HG03095 (cell line): ENCODE results near the gene PLEKHG4B.

Experiments
- ATAC-seq: cut with Tn5 transposase; IDR thresholded peaks from one replicate; pipeline ENCODE4 v1.9.1; 2021; ENCODE audit warnings: moderate library complexity; ENCODE audit not compliant: unreplicated experiment

The PLEKHG4B gene

GRCh38 chr5:167982-168660 lies 76.2 kb downstream of the PLEKHG4B start:
- no peak for ATAC-seq

- no peak for ATAC-seq
These were observed 77.2 kb downstream of the PLEKHG4B start for GRCh38 chr5:169071-169727.

DNA sequence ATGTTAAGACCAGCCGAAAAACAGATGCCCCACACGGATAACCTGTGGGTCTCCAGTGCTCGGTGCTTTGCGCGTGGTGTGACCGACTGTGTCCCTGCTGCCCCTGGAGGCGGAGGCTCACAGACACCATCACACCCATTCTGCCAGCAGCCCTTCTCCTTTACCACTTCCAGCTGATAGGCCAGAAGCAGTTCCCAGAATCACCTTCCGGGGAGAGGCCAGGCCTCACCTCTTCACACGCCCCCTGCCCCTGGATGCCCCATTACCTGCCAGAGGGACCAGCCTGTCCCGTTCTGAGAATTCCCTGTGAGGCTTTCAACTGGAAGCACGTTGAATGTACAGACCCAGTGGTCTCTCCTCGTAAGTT lies 77.7 kb downstream of the PLEKHG4B start:
- no peak for ATAC-seq

DNA sequence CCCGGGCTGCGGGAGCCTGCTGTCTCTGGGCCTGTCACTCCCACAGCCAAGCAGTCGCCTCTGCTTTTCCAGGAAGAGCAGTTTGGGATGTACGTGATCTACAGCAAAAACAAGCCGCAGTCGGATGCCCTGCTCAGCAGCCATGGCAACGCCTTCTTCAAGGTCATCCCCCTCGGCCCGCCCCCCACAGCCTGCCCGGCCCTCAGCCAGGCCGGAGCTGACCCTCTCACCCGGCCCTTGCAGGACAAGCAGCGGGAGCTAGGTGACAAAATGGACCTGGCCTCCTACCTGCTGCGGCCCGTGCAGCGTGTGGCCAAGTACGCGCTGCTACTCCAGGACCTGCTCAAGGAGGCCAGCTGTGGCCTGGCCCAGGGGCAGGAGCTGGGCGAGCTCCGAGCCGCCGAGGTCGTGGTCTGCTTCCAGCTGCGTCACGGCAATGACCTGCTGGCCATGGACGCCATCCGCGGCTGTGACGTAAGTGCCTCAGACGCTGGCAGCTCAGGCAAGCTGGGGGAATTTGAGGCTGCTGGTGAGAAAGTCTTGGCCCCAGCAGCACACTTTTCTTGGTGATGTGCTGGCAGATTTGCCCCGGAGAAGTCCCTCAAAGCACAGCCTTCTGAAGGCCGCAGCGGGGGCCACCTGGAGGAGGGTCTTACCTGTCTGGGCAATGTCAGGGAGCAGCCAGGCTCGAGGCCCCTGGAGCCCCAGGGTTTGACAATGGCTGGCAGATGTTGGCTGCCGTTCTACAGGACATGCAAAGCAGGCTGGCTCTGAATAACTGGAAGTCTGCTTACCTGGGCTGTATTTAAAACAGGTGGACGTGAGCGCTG lies 79.2 kb downstream of the PLEKHG4B start:
- ATAC-seq: no peak

- no peak for ATAC-seq
These were observed 79.9 kb downstream of the PLEKHG4B start for GRCh38 chr5:171801-172331.

DNA sequence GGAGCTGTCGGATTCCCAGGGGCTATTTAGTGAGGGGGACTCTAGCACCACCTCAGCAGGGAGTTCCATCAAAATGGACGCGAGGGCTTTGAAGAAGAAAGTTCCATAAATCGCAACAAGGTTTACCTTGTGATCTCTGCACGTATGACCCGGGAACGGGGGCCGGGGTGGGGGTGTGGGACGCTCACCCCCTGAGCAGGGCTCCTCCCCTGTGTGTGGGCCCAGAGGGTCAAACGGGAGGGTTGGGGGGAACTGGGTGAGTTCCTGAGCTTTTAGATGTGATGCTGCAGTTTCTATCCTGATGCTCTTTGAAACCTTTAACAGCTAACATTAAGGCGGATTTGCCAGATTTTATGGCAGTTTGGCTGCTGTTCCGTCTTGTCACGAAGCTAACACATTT lies 80.5 kb downstream of the PLEKHG4B start:
- ATAC-seq: no peak

DNA sequence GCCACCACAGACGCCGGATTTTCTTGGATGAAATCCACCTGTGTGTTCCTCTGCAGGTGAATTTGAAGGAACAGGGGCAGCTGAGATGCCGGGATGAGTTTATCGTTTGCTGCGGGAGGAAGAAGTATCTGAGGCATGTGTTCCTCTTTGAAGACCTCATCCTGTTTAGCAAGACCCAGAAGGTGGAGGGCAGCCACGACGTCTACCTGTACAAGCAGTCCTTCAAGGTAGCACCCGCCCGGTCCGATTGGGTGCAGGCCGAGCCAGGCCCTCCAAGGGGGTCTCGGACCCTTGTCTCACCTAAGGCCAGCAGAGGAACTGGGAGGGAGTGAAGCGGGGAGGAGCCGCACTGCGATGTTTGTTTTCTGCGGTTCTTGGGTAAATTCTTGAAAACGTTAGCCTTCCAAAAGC lies 80.9 kb downstream of the PLEKHG4B start:
- no peak for ATAC-seq

DNA sequence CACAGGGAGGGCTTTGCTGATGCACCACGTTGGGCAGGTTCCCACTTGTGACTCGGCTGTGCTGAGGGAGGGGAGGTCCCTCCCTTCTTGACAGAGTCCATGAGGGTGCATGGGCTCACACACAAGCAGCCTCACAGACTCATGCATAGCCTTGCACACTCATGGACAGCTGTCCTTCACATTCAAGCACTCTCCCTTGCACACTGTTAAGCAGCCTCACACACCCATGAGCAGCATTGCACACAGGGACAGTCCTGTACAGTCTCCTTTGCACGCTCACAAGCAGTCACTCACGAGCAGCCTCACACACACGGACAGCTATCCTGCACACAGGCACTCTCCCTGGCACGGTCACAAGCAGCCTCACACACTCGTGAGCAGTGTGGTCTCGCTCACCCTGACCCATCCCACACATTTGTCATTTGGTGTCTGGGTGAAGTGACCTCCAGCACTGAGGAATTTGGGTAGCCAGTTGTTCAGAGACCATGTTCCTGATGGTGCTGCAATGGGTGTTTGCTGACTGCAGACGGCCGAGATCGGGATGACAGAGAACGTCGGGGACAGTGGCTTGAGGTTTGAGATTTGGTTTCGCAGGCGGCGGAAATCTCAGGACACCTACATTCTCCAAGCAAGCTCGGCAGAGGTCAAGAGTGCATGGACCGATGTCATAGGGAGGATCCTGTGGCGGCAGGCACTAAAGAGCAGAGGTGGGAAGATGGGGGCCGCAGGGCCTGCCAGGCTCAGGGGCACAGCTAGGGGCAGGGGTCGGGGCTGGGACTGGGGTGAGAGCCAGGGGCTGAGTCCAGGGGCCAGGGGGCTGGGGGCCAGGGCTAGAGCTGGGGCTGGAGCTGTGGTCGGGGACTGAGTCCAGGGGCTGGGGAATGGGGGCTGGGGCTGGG lies 81.7 kb downstream of the PLEKHG4B start:
- ATAC-seq: no peak

DNA sequence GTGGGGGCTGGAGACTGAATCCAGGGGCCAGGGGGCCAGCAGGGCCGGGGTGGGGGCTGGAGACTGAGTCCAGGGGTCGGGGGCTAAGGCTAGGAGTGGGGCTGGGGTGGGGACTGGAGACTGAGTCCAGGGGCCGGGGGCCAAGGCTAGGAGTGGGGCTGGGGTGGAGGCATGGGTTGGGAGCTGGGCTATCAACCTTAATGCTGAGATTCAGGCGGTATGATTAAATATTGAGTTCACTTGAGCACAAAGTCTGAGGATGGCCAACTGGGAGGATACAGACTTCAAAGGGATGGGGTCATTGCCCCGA lies 82.3 kb downstream of the PLEKHG4B start:
- ATAC-seq: no peak

DNA sequence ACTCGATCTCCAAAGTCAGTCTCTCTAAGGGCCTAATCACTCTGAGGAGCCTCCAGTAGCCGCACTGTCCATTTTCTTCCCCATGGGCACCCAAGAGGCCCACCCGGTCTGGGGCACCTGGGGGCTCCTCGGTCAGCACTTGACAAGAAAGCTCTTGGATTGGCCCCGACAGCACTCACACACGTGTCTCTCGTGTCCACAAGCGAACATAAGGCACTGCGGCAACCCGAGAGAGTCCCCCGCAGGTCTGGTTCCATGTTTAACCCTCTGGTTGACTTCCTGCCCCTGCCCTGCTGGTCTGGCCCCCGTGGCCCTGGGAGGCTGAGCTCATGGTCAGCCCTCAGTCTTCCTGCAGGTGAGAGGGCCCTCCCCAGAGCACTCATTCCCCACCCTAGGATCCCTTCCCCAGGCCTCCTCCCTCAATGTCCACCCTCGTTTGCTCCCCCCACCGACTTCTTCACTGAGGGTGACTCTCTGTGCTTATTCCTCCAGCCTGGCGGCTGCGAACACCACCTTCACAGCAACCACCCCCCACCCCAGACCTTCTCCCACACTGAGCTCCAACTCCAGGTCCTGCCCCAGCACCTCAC lies 83.0 kb downstream of the PLEKHG4B start:
- ATAC-seq: no peak

GRCh38 chr5:176296-176823 lies 84.4 kb downstream of the PLEKHG4B start:
- ATAC-seq: no peak

GRCh38 chr5:178110-178509 lies 86.1 kb downstream of the PLEKHG4B start:
- no peak for ATAC-seq

DNA sequence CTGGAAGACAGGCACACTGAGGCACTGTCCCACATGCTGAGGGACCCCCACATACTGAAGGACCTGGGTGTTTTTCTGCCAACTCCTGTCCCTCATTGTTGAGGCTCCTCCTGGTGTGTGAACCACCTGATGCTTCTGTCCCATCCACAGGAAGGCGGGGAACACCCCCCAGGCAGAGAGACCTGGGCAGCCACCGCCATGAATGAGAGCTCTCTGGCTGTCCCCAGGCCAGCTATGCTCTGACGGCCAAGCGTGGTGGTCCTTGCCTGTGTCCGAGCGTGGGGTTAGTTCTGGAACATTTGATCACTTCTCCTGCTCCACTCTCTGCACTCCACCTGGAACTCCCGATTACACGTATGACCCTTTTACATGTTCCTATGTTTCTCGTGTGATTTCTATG lies 87.4 kb downstream of the PLEKHG4B start:
- ATAC-seq: no peak

DNA sequence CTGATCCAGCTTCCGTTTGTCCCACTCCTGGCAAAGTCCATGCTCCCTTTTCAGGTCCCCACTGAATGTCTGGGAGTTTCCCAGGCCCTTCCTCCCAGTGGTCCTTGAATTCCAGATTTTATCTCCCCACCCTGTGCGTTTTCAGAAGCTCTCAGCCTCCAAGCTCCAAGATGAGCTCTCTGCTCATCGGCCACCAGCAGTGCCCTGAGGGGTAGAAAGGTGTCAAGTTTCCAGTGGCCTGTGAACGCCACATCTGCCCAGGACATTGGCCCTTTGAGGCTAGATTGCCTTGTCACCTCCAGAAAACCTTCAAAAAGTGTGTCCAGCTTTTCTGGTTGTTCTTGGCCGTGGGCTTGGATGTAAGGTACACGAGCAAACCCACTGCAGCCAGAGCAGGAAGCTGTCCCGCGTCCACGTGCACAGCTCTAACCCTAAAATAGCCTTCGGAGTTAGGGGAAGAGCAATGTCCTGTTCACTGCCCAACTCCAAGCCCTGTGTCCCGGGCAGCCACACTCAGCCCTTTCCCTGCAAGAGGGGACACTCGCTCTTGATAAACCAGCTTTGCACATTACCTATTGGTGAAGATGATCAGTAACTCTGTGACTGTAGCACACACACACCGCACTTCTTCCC lies 88.4 kb downstream of the PLEKHG4B start:
- ATAC-seq: no peak

GRCh38 chr5:181160-181559 lies 89.2 kb downstream of the PLEKHG4B start:
- no peak for ATAC-seq

DNA sequence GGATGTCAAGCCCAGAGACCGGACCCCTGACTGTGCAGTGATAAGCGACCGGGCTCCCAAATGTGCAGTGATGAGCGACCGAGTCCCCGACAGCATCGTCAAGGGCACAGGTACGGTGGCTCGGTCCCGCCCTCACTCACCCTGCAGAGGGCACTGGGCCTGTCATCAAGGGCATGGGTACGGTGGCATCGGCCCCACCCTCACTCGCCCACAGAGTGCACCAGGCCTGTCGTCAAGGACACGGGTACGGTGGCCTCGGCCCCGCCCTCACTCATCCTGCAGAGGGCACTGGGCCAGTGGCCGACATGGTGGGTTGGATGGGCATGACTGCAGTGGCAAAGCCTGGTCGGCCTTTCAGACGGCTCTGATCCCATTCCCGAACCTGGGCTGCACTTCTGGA lies 89.6 kb downstream of the PLEKHG4B start:
- ATAC-seq: no peak

DNA sequence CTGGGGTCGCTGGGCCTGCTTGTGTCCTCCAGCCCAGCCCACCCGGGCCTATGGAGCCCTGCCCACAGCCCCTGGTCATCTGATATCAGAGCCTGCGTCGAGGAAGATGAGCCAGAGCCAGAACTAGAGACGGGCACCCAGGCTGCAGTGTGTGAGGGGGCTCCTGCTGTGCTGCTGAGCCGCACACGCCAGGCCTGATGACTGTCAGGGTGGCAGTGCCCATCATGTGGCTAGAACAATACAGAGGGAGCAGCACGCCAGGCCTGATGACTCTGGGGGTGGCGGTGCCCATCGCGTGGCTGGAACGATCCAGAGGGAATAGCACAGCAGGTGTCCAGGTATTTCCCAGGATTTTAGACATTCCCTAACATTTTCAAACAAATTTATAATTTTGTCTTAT lies 90.2 kb downstream of the PLEKHG4B start:
- no peak for ATAC-seq

- no peak for ATAC-seq
These were observed 92.5 kb downstream of the PLEKHG4B start for GRCh38 chr5:184471-184870.

DNA sequence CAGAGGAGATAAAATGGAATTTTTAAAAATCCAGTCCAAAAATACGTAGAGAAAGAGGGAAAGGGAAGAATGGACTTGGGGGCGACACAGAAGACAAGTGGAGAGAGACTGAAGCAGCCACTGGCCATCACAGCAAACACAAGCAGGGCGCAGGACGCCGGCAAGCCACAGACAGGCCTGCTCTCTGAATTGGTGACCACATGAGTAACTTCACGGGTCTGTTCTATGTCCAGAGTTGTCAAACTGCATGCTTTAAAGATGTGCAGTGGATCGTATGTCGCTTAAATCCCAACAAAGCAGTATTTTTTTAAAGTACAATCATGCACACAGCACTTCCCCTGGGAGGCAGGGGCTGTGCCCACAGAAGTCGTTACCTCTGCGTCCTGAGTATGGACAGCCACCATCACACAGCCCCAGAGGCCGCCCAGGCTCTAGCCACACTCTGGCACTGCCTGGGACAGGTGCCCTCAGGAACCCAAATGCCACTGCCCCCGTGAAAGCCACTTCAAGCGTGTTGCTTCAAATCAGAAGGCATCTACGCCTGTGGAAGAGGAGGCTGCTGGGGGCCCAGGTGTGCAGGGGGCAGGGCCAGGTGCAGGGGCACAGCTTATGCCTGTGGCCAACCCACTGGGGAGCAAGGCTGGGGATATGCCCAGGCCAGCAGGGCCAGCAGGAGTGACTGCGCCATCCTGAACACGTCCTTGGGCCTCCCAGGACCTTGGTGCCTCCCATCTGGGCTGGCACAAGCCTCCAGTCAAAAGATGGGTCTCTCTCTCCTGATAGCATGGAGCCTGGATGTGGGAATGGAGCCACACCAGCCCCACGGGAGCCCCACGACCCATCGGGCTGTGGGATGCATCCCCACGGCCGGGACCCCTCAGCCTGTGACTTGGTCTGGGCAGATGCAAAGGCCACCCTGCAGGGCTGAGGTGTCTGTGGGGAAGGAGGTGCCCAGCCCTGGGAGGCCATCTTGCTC lies 93.4 kb downstream of the PLEKHG4B start:
- ATAC-seq: no peak
